GM12878 (cell line): Measurements from ENCODE around the gene SH3YL1.

Source experiments
- CEBPB ChIP-seq, 2 experiments: fragments of 150-350 bp in 1 of 2; IDR thresholded peaks; 2 replicates each; pipeline ENCODE4 v1.6.1; 2012 to 2014; ENCODE audit warnings: low read depth in 2 of 2, low read length in 2 of 2, borderline replicate concordance in 1 of 2, inconsistent platforms in 1 of 2
- RAD21 ChIP-seq: IDR thresholded peaks from 2 replicates; pipeline ENCODE4 v1.6.1; 2011; ENCODE audit warnings: mild to moderate bottlenecking, low read depth, low read length, moderate library complexity; ENCODE audit not compliant: insufficient read depth

- TF ChIP-seq CEBPB (IDR thresholded peaks at IDR 0.05; ENCODE audit: borderline replicate concordance in 1 of 2, low read depth in 2 of 2, low read length in 2 of 2), result no peak
- no peak for TF ChIP-seq RAD21
Observed at GRCh38 chr2:264493-265468, 949 bp upstream of the SH3YL1 start, which contains the start of gene ACP1.
